Transverse colon (tissue), 4 donors: ENCODE measurements around the gene PTGR3. TPM values are rescaled to one million over a fixed set of nuclear protein-coding genes. Genes with fewer than 3 reads are reported as not detected.
A peak's percentile ranks its signal among the peaks of the same experiment; 100 is the strongest.

ENCODE experiments used
- DNase-seq: peaks from one replicate; pipeline ENCODE4 v3.0.0-alpha.2; 2019
- H3K27ac ChIP-seq, 4 donors: fragments of 200-600 bp; sonication (generic); 2 replicates each; pipeline ENCODE4 v1.5.1; 2016 to 2018; ENCODE audit warnings: inconsistent platforms in 4 of 4
- H3K27me3 ChIP-seq: fragments of 200-600 bp; sonication (generic); 2 replicates; pipeline ENCODE4 v1.5.1; 2017; ENCODE audit warnings: inconsistent platforms
- H3K36me3 ChIP-seq, 4 donors: fragments of 200-600 bp; sonication (generic); 2 replicates each; pipeline ENCODE4 v1.5.1; 2017 to 2019; ENCODE audit warnings: inconsistent platforms in 4 of 4
- H3K4me1 ChIP-seq, 4 donors: fragments of 200-600 bp; sonication (generic); 2 replicates each; pipeline ENCODE4 v1.5.1; 2017 to 2020; ENCODE audit warnings: inconsistent platforms in 4 of 4
- H3K4me3 ChIP-seq, 4 donors: fragments of 200-600 bp; sonication (generic); 1 replicate in 1 of 4; 2 replicates in 3 of 4; pipeline versions ENCODE4 v1.5.1 to v1.6.1; 2017 to 2019; ENCODE audit warnings: inconsistent platforms in 4 of 4
- H3K9me3 ChIP-seq, 2 donors: fragments of 200-600 bp; sonication (generic); 2 replicates each; pipeline ENCODE4 v1.5.1; 2017 to 2019; ENCODE audit warnings: inconsistent platforms in 2 of 2
- EP300 ChIP-seq: sonication (generic); formaldehyde crosslinking; IDR thresholded peaks from one replicate; pipeline ENCODE4 v1.6.1; 2017; ENCODE audit warnings: antibody characterized with exemption, low read depth
- POLR2A ChIP-seq: fragments of 450-650 bp; IDR thresholded peaks from one replicate; pipeline ENCODE4 v1.6.1; 2016; ENCODE audit warnings: antibody characterized with exemption, mild to moderate bottlenecking, moderate library complexity
- POLR2AphosphoS5 ChIP-seq, 3 donors: sonication (generic); formaldehyde crosslinking; IDR thresholded peaks; one replicate each; pipeline ENCODE4 v1.6.1; 2016; ENCODE audit warnings: antibody characterized with exemption in 3 of 3
- WGBS, 2 donors: methylation state at CpG; one replicate each; pipeline ENCODE4 v1.1.5; 2018; ENCODE audit warnings: low coverage in 1 of 2; 5-methylcytosine and 5-hydroxymethylcytosine counted together
- in situ Hi-C, 4 donors: fragments of 200-750 bp; cut with MboI; loops; one replicate each; pipeline versions ENCODE4 v1.15.0 to v1.15.1; 2017; ENCODE audit warnings: low sequenced_read_pairs in 3 of 4, low pct_ligation_motif_present in 1 of 4, low pct_unique_long_range_greater_than_20kb in 1 of 4
- intact Hi-C: fragments of 100-400 bp; cut with DNase I; formaldehyde crosslinking; loops from one replicate; pipeline ENCODE4 v1.15.1; 2023; ENCODE audit warnings: low total_unique reads
- total RNA-seq, 4 donors: library from RNA; depleted of rRNA; stranded (reverse); fragments of >200 nt; gene quantifications; one replicate each; pipeline ENCODE4 v1.1.0, GENCODE V29; 2016
- TF ChIP-seq, protein P1 (sequence below), 5 experiments: fragments of 200-600 bp in 3 of 5; fragments of 450-650 bp in 2 of 5; sonication (generic) in 3 of 5; IDR thresholded peaks; 1 replicate in 2 of 5; 2 replicates in 3 of 5; pipeline ENCODE4 v1.5.1; 2016 to 2017; ENCODE audit warnings: antibody characterized with exemption in 5 of 5, inconsistent platforms in 3 of 5, mild to moderate bottlenecking in 2 of 5, moderate library complexity in 1 of 5

PTGR3 gene
- total RNA-seq, 4 donors from 2014 or later, result 10.1 to 45.9 (median 23.4) TPM

- in situ Hi-C loops, result loop anchor here in 1 of 4 donors (25.0 kb wide), 1 partner anchor 716 kb away; the partner anchor contains the start of gene CNDP2
- 88 to 95% methylated on average over 6 of the region's 6 CpGs for WGBS, 2 donors
- Histone ChIP-seq H3K4me3 (peak overlapping the region in 2 of 4 donors; percentile 40 to 58), H3K36me3 (no peaks in the 10 kb centered on the region), H3K9me3 (no peaks in the 10 kb centered on the region), H3K4me1 (peaks cover 4 to 67% (median 40%) of the 10 kb centered on the region in 4 donors), H3K27me3 (no peaks in the 10 kb centered on the region), H3K27ac (peak overlapping the region; percentile 97 to 100 (median 98))
- intact Hi-C loops, result loop anchor here (5.0 to 10.0 kb wide), 2 partner anchors 52 to 546 kb away; no protein-coding TSS in a partner anchor
- TF ChIP-seq, protein P1, sequence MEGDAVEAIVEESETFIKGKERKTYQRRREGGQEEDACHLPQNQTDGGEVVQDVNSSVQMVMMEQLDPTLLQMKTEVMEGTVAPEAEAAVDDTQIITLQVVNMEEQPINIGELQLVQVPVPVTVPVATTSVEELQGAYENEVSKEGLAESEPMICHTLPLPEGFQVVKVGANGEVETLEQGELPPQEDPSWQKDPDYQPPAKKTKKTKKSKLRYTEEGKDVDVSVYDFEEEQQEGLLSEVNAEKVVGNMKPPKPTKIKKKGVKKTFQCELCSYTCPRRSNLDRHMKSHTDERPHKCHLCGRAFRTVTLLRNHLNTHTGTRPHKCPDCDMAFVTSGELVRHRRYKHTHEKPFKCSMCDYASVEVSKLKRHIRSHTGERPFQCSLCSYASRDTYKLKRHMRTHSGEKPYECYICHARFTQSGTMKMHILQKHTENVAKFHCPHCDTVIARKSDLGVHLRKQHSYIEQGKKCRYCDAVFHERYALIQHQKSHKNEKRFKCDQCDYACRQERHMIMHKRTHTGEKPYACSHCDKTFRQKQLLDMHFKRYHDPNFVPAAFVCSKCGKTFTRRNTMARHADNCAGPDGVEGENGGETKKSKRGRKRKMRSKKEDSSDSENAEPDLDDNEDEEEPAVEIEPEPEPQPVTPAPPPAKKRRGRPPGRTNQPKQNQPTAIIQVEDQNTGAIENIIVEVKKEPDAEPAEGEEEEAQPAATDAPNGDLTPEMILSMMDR (IDR thresholded peaks at IDR 0.05), result no peak
- no peak for TF ChIP-seq EP300
- no peak for TF ChIP-seq POLR2A
- no peak for TF ChIP-seq POLR2AphosphoS5 (IDR thresholded peaks at IDR 0.05)
- no peak for DNase-seq
These were observed 6.1 kb downstream of the PTGR3 start for GRCh38 chr18:75202696-75203365.

DNA sequence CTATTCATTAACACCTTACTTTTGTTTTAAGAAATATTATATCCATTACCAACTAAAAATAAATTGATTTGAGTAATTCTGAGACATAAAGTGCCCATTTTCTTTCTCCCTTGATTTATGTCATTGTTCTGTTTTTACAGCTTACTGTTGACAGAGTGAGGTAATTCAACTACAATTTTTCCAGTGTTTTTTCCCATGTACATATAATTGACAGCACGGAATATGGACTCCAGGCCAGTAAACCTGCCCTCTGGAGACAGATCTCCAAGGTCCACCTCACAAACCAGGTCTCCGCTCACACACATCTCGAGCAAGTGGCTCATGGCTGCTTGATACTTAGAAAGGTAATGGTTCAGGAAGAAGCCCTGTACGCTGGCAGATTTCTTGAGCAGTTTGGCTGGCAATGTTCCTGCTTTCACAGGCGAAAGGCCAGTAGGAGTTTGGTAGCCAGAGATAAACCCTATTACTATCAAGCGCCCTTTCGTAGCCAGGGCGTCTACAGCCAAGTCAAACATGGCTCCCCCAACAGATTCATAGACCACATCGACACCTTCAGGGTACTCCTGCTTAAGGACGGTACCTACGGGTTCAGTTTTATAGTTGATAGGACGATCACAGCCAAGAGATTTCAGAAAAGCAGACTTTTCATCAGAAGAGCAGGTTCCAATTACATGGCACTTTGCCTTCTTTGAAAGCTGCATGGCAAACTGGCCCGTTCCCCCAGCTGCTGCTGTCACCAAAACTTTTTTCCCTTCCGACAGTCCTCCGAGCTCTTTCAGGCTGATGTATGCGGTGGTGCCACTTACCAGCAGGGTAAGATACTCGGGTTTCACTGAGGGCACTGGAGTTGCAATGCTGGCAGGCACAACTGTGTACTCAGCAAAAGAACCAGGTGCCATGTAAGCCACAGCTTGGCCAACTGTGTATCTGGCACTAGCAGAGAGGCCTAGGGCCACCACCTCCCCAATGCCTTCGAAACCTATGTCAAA is 7.4 kb downstream of the PTGR3 start:
- H3K4me3 ChIP-seq, result no peak overlapping the region
- TF ChIP-seq EP300, result no peak
- TF ChIP-seq POLR2AphosphoS5 (IDR thresholded peaks at IDR 0.05), result no peak
- TF ChIP-seq, protein P1 (IDR thresholded peaks at IDR 0.05), result no peak
- TF ChIP-seq POLR2A, result no peak
- no peak for DNase-seq
- WGBS, 2 donors, result 76 to 79% methylated on average over 7 to 18 of the region's 18 CpGs
- in situ Hi-C loops (loop anchor here in 1 of 4 donors (25.0 kb wide), 1 partner anchor 714 kb away; the partner anchor contains the start of gene CNDP2), intact Hi-C loops (loop anchor here (5.0 to 10.0 kb wide), 2 partner anchors 53 to 544 kb away; no protein-coding TSS in a partner anchor)
- no peaks in the 10 kb centered on the region for H3K36me3 ChIP-seq
- peak overlapping the region; percentile 23 to 100 (median 97) for H3K27ac ChIP-seq
- peaks cover under 1 to 64% (median 29%) of the 10 kb centered on the region in 4 donors for H3K4me1 ChIP-seq
- H3K27me3 ChIP-seq, result no peaks in the 10 kb centered on the region
- H3K9me3 ChIP-seq, result no peaks in the 10 kb centered on the region

- Histone ChIP-seq H3K9me3 (no peaks in the 10 kb centered on the region), H3K36me3 (no peaks in the 10 kb centered on the region), H3K4me3 (no peak overlapping the region), H3K27ac (peak overlapping the region; percentile 23 to 100 (median 97)), H3K4me1 (peaks cover 0 to 57% (median 26%) of the 10 kb centered on the region in 4 donors), H3K27me3 (no peaks in the 10 kb centered on the region)
- TF ChIP-seq POLR2A, result no peak
- TF ChIP-seq POLR2AphosphoS5 (IDR thresholded peaks at IDR 0.05), result no peak
- TF ChIP-seq, protein P1 (IDR thresholded peaks at IDR 0.05), result no peak
- no peak for TF ChIP-seq EP300
- in situ Hi-C loops, result loop anchor here in 1 of 4 donors (25.0 kb wide), 1 partner anchor 713 kb away; the partner anchor contains the start of gene CNDP2
- DNase-seq, result no peak
- intact Hi-C loops, result loop anchor here (5.0 to 10.0 kb wide), 2 partner anchors 54 to 543 kb away; no protein-coding TSS in a partner anchor
- 74 to 77% methylated on average over 7 of the region's 7 CpGs for WGBS, 2 donors
These were observed 8.2 kb downstream of the PTGR3 start for GRCh38 chr18:75200605-75201280.
